ENCODE measurements around the gene LIME1.

Gene LIME1

DNA sequence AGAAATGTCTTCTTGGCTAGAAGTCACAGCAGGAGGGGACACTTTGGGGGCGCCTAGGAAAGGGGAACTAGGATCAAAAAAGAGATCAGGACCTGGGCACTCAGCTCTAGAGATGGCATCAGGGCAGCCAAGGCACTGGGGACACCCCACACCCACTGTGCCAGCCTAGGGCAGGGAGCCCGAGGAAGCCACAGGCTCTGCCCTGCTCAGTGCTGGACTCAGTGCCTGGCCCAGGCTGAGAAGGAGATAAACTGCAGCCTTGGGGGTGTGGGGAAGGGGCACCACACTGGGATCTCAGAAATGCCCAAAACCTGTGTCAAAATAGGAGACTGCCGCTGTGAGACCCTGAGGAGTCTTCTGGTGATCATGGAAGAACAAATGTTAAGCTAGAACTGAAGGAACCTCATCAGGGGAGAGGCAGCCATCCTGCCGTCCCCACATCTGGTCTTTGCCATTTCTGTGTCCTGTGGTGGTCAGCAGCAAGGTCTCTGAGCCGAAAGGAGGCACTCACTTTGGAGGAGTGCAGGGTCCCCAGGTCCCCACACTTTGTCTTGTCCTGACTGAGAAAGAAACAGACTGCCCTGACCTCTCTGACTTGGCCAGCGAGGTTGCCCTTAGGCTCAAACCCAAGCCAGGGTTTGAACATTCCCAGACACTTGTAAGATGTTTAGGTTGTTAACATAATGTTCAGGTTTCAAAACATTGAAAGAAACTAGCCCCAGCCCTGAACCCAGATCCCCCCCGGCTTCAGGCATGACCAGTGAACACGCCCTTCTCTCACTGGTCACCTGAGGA, 31.0 kb upstream of the LIME1 start:
- Histone ChIP-seq H3K27ac (ENCODE audit: low read depth, low read length) (no peak overlapping the region), H3K4me3 (ENCODE audit: low read length) (no peak overlapping the region), H3K79me2 (ENCODE audit: control insufficient read depth, low read length) (peaks cover 53% of the 10 kb centered on the region), H4K20me1 (ENCODE audit: control insufficient read depth, insufficient read depth, low read depth, low read length) (peaks cover 14% of the 10 kb centered on the region), H3K9me3 (ENCODE audit: control insufficient read depth, insufficient read depth, low read length) (no peaks in the 10 kb centered on the region), H3K9me2 (replicated peaks; ENCODE audit: control insufficient read depth, low read length) (no peaks in the 10 kb centered on the region), H3K4me1 (ENCODE audit: control insufficient read depth, low read length) (peaks cover 18% of the 10 kb centered on the region), H3F3A (ENCODE audit: control insufficient read depth, insufficient read depth) (no peaks in the 10 kb centered on the region), H3K36me3 (ENCODE audit: control insufficient read depth, low read length) (peaks cover 53% of the 10 kb centered on the region), H3K27me3 (ENCODE audit: control insufficient read depth, low read length) (no peaks in the 10 kb centered on the region), H3K4me2 (ENCODE audit: low read length) (no peak overlapping the region; the same call in 1 of the 2 replicates)
- no peak for TF ChIP-seq EZH2phosphoT487 (IDR thresholded peaks at IDR 0.05; ENCODE audit: borderline replicate concordance, low read length)
- TF ChIP-seq, protein P1, sequence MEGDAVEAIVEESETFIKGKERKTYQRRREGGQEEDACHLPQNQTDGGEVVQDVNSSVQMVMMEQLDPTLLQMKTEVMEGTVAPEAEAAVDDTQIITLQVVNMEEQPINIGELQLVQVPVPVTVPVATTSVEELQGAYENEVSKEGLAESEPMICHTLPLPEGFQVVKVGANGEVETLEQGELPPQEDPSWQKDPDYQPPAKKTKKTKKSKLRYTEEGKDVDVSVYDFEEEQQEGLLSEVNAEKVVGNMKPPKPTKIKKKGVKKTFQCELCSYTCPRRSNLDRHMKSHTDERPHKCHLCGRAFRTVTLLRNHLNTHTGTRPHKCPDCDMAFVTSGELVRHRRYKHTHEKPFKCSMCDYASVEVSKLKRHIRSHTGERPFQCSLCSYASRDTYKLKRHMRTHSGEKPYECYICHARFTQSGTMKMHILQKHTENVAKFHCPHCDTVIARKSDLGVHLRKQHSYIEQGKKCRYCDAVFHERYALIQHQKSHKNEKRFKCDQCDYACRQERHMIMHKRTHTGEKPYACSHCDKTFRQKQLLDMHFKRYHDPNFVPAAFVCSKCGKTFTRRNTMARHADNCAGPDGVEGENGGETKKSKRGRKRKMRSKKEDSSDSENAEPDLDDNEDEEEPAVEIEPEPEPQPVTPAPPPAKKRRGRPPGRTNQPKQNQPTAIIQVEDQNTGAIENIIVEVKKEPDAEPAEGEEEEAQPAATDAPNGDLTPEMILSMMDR (IDR thresholded peaks at IDR 0.05; ENCODE audit: low read depth, low read length, poor library complexity, severe bottlenecking): no peak

DNA sequence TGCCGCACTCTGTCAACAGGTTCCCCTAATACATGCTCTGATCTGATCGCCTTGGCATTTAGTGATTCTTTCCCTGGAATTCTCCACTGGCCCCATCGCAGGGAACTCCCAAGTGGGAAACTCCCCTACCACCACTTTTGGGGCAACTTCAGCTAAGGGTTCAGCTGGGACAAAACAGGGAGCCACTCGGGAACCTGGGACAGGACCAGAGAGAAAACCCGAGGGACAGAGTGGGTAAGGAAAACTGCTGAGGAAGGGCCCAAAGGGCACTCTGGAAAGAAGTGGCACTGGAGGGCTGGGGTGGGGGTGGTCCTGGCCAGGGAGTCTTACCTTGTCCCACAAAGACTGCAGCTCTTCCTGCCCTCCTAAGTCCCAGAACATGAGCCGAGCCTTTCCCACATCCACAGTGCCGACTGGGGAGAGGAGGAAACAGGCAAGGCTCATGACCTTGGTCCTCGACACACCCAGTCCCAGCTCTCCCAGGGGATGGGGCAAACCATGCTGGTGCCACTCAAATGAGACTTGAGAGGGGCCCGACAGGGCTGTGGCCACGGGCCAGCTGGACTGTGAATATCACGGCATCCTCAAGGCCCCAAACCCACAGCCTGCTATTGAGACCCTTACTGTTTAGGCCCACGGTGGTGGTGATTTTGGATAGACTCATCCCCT, 30.3 kb upstream of the LIME1 start:
- no peaks in the 10 kb centered on the region for H3K9me3 ChIP-seq (ENCODE audit: control insufficient read depth, insufficient read depth, low read length)
- no peaks in the 10 kb centered on the region for H3K9me2 ChIP-seq (replicated peaks; ENCODE audit: control insufficient read depth, low read length)
- no peak for TF ChIP-seq EZH2phosphoT487 (IDR thresholded peaks at IDR 0.05; ENCODE audit: borderline replicate concordance, low read length)
- TF ChIP-seq, protein P1 (IDR thresholded peaks at IDR 0.05; ENCODE audit: low read depth, low read length, poor library complexity, severe bottlenecking): no peak
- H3K4me2 ChIP-seq (ENCODE audit: low read length): peak overlapping the region; percentile 95
- peaks cover 61% of the 10 kb centered on the region for H3K79me2 ChIP-seq (ENCODE audit: control insufficient read depth, low read length)
- H3K4me3 ChIP-seq (ENCODE audit: low read length): peak overlapping the region; percentile 87
- peaks cover 14% of the 10 kb centered on the region for H4K20me1 ChIP-seq (ENCODE audit: control insufficient read depth, insufficient read depth, low read depth, low read length)
- peaks cover 18% of the 10 kb centered on the region for H3K4me1 ChIP-seq (ENCODE audit: control insufficient read depth, low read length)
- H3K27ac ChIP-seq (ENCODE audit: low read depth, low read length): no peak overlapping the region
- H3K27me3 ChIP-seq (ENCODE audit: control insufficient read depth, low read length): no peaks in the 10 kb centered on the region
- H3F3A ChIP-seq (ENCODE audit: control insufficient read depth, insufficient read depth): no peaks in the 10 kb centered on the region
- H3K36me3 ChIP-seq (ENCODE audit: control insufficient read depth, low read length): peaks cover 60% of the 10 kb centered on the region

DNA sequence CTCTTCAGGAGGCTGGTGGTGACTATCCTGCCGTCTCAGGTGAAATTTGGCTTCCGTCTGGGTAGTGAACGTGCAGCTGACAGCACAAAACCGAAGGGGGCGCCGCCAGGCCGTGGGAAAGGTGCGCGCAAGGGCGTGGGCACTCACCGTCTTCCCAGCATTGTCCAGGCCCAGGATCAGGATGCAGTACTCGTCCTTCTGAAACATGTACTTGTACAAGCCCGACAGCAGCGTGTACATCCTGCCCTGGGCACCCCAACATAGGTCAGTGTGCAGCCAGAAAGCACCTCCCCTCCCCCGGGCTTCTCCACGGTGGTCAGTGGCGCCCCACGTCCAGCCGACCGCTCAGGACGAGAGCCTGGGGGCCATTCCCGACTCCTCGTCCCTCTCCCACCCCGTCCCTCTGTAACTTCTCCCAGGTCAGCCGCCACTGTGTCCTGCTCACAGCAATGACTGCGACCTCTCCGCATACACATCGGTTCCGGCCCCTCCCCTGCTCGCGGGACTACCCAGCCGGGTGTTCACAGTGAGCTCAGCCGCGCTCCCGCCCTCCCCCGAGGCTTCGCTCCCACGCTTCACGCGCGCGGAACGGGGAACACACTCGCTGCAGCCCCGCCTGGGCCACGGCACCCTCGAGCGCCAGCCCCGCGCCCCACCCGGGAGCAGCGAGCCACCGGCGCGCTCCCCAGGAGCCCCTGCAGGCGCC, 29.5 kb upstream of the LIME1 start:
- Histone ChIP-seq H3F3A (ENCODE audit: control insufficient read depth, insufficient read depth) (no peaks in the 10 kb centered on the region), H3K4me2 (ENCODE audit: low read length) (peak overlapping the region; percentile 95), H4K20me1 (ENCODE audit: control insufficient read depth, insufficient read depth, low read depth, low read length) (peaks cover 14% of the 10 kb centered on the region), H3K9me3 (ENCODE audit: control insufficient read depth, insufficient read depth, low read length) (peaks cover 2% of the 10 kb centered on the region; the same call in 1 of the 2 replicates), H3K36me3 (ENCODE audit: control insufficient read depth, low read length) (peaks cover 68% of the 10 kb centered on the region), H3K4me3 (ENCODE audit: low read length) (peak overlapping the region; percentile 87), H3K9me2 (replicated peaks; ENCODE audit: control insufficient read depth, low read length) (no peaks in the 10 kb centered on the region), H3K27ac (ENCODE audit: low read depth, low read length) (peak overlapping the region; percentile 52), H3K79me2 (ENCODE audit: control insufficient read depth, low read length) (peaks cover 69% of the 10 kb centered on the region), H3K4me1 (ENCODE audit: control insufficient read depth, low read length) (peaks cover 18% of the 10 kb centered on the region), H3K27me3 (ENCODE audit: control insufficient read depth, low read length) (no peaks in the 10 kb centered on the region)
- TF ChIP-seq EZH2phosphoT487 (IDR thresholded peaks at IDR 0.05; ENCODE audit: borderline replicate concordance, low read length): no peak
- TF ChIP-seq, protein P1 (IDR thresholded peaks at IDR 0.05; ENCODE audit: low read depth, low read length, poor library complexity, severe bottlenecking): peak; percentile 68
